Measurements from ENCODE around the gene LINGO1. TPM values are rescaled to one million over a fixed set of nuclear protein-coding genes. Genes with fewer than 3 reads are reported as not detected.

LINGO1 gene
- total and polyA plus RNA-seq, 2 of the 8 experiments (the other 6 are each of a cell fraction or from before 2014, with no cell fraction given) = 57.1 to 114 TPM

DNA sequence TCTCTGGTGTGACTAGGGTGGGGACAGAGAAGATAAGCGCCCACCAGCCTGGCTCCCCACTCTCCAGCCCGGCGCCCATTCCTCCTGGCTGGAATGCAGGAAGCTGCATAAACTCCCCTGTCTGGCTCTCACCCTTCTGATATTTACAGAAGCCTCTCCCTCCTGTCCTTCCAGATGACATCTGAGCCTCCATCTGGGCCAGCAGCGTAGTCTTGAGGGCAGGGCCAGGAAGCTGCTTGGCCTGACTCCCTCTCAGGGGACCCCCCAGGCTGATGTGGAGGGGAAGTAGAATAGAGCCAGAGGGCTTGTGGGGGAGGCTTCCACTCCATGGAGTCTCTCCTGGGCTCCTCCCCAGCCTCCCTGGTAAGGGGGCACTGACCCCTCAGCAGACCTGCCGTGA is 49.9 kb downstream of the LINGO1 start (continued):
- TF ChIP-seq, protein P1, sequence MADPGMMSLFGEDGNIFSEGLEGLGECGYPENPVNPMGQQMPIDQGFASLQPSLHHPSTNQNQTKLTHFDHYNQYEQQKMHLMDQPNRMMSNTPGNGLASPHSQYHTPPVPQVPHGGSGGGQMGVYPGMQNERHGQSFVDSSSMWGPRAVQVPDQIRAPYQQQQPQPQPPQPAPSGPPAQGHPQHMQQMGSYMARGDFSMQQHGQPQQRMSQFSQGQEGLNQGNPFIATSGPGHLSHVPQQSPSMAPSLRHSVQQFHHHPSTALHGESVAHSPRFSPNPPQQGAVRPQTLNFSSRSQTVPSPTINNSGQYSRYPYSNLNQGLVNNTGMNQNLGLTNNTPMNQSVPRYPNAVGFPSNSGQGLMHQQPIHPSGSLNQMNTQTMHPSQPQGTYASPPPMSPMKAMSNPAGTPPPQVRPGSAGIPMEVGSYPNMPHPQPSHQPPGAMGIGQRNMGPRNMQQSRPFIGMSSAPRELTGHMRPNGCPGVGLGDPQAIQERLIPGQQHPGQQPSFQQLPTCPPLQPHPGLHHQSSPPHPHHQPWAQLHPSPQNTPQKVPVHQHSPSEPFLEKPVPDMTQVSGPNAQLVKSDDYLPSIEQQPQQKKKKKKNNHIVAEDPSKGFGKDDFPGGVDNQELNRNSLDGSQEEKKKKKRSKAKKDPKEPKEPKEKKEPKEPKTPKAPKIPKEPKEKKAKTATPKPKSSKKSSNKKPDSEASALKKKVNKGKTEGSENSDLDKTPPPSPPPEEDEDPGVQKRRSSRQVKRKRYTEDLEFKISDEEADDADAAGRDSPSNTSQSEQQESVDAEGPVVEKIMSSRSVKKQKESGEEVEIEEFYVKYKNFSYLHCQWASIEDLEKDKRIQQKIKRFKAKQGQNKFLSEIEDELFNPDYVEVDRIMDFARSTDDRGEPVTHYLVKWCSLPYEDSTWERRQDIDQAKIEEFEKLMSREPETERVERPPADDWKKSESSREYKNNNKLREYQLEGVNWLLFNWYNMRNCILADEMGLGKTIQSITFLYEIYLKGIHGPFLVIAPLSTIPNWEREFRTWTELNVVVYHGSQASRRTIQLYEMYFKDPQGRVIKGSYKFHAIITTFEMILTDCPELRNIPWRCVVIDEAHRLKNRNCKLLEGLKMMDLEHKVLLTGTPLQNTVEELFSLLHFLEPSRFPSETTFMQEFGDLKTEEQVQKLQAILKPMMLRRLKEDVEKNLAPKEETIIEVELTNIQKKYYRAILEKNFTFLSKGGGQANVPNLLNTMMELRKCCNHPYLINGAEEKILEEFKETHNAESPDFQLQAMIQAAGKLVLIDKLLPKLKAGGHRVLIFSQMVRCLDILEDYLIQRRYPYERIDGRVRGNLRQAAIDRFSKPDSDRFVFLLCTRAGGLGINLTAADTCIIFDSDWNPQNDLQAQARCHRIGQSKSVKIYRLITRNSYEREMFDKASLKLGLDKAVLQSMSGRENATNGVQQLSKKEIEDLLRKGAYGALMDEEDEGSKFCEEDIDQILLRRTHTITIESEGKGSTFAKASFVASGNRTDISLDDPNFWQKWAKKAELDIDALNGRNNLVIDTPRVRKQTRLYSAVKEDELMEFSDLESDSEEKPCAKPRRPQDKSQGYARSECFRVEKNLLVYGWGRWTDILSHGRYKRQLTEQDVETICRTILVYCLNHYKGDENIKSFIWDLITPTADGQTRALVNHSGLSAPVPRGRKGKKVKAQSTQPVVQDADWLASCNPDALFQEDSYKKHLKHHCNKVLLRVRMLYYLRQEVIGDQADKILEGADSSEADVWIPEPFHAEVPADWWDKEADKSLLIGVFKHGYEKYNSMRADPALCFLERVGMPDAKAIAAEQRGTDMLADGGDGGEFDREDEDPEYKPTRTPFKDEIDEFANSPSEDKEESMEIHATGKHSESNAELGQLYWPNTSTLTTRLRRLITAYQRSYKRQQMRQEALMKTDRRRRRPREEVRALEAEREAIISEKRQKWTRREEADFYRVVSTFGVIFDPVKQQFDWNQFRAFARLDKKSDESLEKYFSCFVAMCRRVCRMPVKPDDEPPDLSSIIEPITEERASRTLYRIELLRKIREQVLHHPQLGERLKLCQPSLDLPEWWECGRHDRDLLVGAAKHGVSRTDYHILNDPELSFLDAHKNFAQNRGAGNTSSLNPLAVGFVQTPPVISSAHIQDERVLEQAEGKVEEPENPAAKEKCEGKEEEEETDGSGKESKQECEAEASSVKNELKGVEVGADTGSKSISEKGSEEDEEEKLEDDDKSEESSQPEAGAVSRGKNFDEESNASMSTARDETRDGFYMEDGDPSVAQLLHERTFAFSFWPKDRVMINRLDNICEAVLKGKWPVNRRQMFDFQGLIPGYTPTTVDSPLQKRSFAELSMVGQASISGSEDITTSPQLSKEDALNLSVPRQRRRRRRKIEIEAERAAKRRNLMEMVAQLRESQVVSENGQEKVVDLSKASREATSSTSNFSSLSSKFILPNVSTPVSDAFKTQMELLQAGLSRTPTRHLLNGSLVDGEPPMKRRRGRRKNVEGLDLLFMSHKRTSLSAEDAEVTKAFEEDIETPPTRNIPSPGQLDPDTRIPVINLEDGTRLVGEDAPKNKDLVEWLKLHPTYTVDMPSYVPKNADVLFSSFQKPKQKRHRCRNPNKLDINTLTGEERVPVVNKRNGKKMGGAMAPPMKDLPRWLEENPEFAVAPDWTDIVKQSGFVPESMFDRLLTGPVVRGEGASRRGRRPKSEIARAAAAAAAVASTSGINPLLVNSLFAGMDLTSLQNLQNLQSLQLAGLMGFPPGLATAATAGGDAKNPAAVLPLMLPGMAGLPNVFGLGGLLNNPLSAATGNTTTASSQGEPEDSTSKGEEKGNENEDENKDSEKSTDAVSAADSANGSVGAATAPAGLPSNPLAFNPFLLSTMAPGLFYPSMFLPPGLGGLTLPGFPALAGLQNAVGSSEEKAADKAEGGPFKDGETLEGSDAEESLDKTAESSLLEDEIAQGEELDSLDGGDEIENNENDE (IDR thresholded peaks at IDR 0.05; ENCODE audit: insufficient replicate concordance, low read length) = no peak
- TF ChIP-seq CTBP2 (IDR thresholded peaks at IDR 0.05; ENCODE audit: borderline replicate concordance, insufficient read depth, insufficient read length, low read length) (no peak), NANOG (IDR thresholded peaks at IDR 0.05; ENCODE audit: insufficient read depth, low read depth, low read length, poor library complexity, severe bottlenecking) (no peak)

Data from H1 (cell line).